SK-N-SH (cell line): ENCODE measurements around the gene FBXO34. TPM values are rescaled to one million over a fixed set of nuclear protein-coding genes. Genes with fewer than 3 reads are reported as not detected.
"Not testable (repeated sequence)": the region's sequence is repeated elsewhere in the genome, so short reads cannot be mapped to it uniquely, and the experiment has no call there.

Experiments
- CTCF ChIA-PET: fragments of 300-600, 350-600 bp; formaldehyde crosslinking; extraction: SDS; loops from one replicate; lab custom pipeline; 2021; lab: Yijun Ruan, JAX
- POLR2A ChIA-PET: fragments of 350-600 bp; sonication (Branson Sonifier 250); formaldehyde crosslinking; extraction: SDS; loops from one replicate; lab custom pipeline; 2020; ENCODE audit warnings: antibody characterized with exemption, inconsistent platforms; lab: Yijun Ruan, JAX
- DNase-seq: peaks from one replicate; pipeline ENCODE4 v3.0.0; 2012
- H2AFZ ChIP-seq: fragments of 200-600 bp; sonication (generic); 2 replicates; pipeline ENCODE4 v1.8.1; 2016; ENCODE audit warnings: antibody characterized with exemption, mild to moderate bottlenecking, low read depth
- H3F3A ChIP-seq: fragments of 200-600 bp; sonication (generic); replicated peaks from 2 replicates; pipeline ENCODE3; 2016; ENCODE audit warnings: antibody characterized with exemption, mild to moderate bottlenecking; ENCODE audit not compliant: insufficient read depth
- H3K27ac ChIP-seq, 2 experiments: fragments of 200-500 bp in 1 of 2; fragments of 200-600 bp in 1 of 2; sonication (Bioruptor generic) in 1 of 2; sonication (generic), shearing (Covaris generic) in 1 of 2; 2 replicates each; pipeline versions ENCODE4 v1.5.1 to v1.6.1; 2014 to 2016; ENCODE audit warnings: low read depth in 2 of 2, inconsistent platforms in 1 of 2, low read length in 1 of 2, mild to moderate bottlenecking in 1 of 2, mixed read lengths in 1 of 2
- H3K27me3 ChIP-seq: fragments of 200-600 bp; sonication (generic), shearing (Covaris generic); 2 replicates; pipeline ENCODE4 v1.6.1; 2016; ENCODE audit warnings: mixed run types; ENCODE audit not compliant: insufficient read depth
- H3K36me3 ChIP-seq, 2 experiments: fragments of 200-500 bp in 1 of 2; fragments of 200-600 bp in 1 of 2; sonication (Bioruptor generic) in 1 of 2; sonication (generic) in 1 of 2; replicated peaks in 1 of 2; 2 replicates each; pipeline versions ENCODE3 to v1.5.1; 2014 to 2016; ENCODE audit warnings: low read length in 1 of 2, mild to moderate bottlenecking in 1 of 2; ENCODE audit not compliant: insufficient read depth in 2 of 2, control insufficient read depth in 1 of 2
- H3K4me1 ChIP-seq, 2 experiments: fragments of 200-500 bp in 1 of 2; fragments of 200-600 bp in 1 of 2; sonication (Bioruptor generic) in 1 of 2; sonication (generic), shearing (Covaris generic) in 1 of 2; 2 replicates each; pipeline versions ENCODE4 v1.5.1 to v1.6.1; 2014 to 2016; ENCODE audit warnings: low read depth in 1 of 2, low read length in 1 of 2, mixed run types in 1 of 2; ENCODE audit not compliant: insufficient read depth in 2 of 2, control insufficient read depth in 1 of 2
- H3K4me2 ChIP-seq: fragments of 200-600 bp; sonication (generic), shearing (Covaris generic); 2 replicates; pipeline ENCODE4 v1.6.1; 2017; ENCODE audit warnings: mixed run types
- H3K4me3 ChIP-seq, 2 experiments: fragments of 200-500 bp in 1 of 2; fragments of 200-600 bp in 1 of 2; sonication (Bioruptor generic) in 1 of 2; sonication (generic), shearing (Covaris generic) in 1 of 2; 2 replicates each; pipeline versions ENCODE4 v1.5.1 to v1.8.1; 2014 to 2016; ENCODE audit warnings: low read depth in 2 of 2, inconsistent platforms in 1 of 2, low read length in 1 of 2, mild to moderate bottlenecking in 1 of 2, mixed read lengths in 1 of 2, moderate library complexity in 1 of 2
- H3K79me2 ChIP-seq: fragments of 200-600 bp; sonication (generic); 2 replicates; pipeline ENCODE4 v1.8.1; 2017; ENCODE audit warnings: mild to moderate bottlenecking; ENCODE audit not compliant: insufficient read depth
- H3K9ac ChIP-seq: fragments of 200-600 bp; sonication (generic); 2 replicates; pipeline ENCODE4 v1.6.1; 2017; ENCODE audit warnings: mixed run types
- H3K9me2 ChIP-seq: fragments of 200-600 bp; sonication (generic); 2 replicates; pipeline ENCODE4 v1.6.1; 2017; ENCODE audit warnings: mixed run types
- H3K9me3 ChIP-seq: fragments of 200-600 bp; sonication (generic); 2 replicates; pipeline ENCODE4 v1.6.1; 2017; ENCODE audit warnings: mixed run types, mild to moderate bottlenecking, moderate library complexity
- H4K20me1 ChIP-seq: fragments of 200-600 bp; sonication (generic); 2 replicates; pipeline ENCODE4 v1.6.1; 2017; ENCODE audit warnings: mild to moderate bottlenecking, mixed run types; ENCODE audit not compliant: insufficient read depth
- CHD2 ChIP-seq: fragments of 150-350 bp; IDR thresholded peaks from 2 replicates; pipeline ENCODE4 v1.6.1; 2018; ENCODE audit warnings: low read length; ENCODE audit not compliant: partially characterized antibody
- CTCF ChIP-seq: fragments of 200-600 bp; sonication (generic); IDR thresholded peaks from 2 replicates; pipeline ENCODE4 v1.6.1; 2017; ENCODE audit warnings: antibody characterized with exemption, mild to moderate bottlenecking, moderate library complexity
- EP300 ChIP-seq, 2 experiments: IDR thresholded peaks; 2 replicates each; pipeline versions ENCODE4 v1.4.0 to v1.6.1; 2012; ENCODE audit warnings: borderline replicate concordance in 1 of 2, low read depth in 1 of 2, low read length in 1 of 2
- GATA2 ChIP-seq: sonication (generic); formaldehyde crosslinking; IDR thresholded peaks from 2 replicates; pipeline ENCODE4 v1.5.0; 2020; ENCODE audit warnings: mild to moderate bottlenecking, missing genetic modification reagents
- JUND ChIP-seq: IDR thresholded peaks from 2 replicates; pipeline ENCODE4 v1.4.0; 2012
- PBX3 ChIP-seq: IDR thresholded peaks from 2 replicates; pipeline ENCODE4; 2012
- RAD21 ChIP-seq: IDR thresholded peaks from 2 replicates; pipeline ENCODE4 v1.6.1; 2012; ENCODE audit warnings: mild to moderate bottlenecking, low read length
- RFX5 ChIP-seq: IDR thresholded peaks from 2 replicates; pipeline ENCODE4 v1.6.1; 2012; ENCODE audit warnings: mild to moderate bottlenecking, improper control_type of control experiment, low read length
- RXRA ChIP-seq: IDR thresholded peaks from 2 replicates; pipeline ENCODE4 v1.4.0; 2012; ENCODE audit warnings: low read depth, mild to moderate bottlenecking, borderline replicate concordance
- SIN3A ChIP-seq: IDR thresholded peaks from 2 replicates; pipeline ENCODE4 v1.6.1; 2012; ENCODE audit warnings: low read depth, mild to moderate bottlenecking, low read length, moderate library complexity, borderline replicate concordance
- SMC3 ChIP-seq: IDR thresholded peaks from 2 replicates; pipeline ENCODE4 v1.6.1; 2012; ENCODE audit warnings: low read depth, low read length, improper control_type of control experiment
- TCF12 ChIP-seq: IDR thresholded peaks from 2 replicates; pipeline ENCODE4 v1.4.0; 2012
- TEAD4 ChIP-seq: IDR thresholded peaks from 2 replicates; pipeline ENCODE4 v1.4.0; 2012; ENCODE audit warnings: mild to moderate bottlenecking, borderline replicate concordance; ENCODE audit not compliant: insufficient read depth
- USF1 ChIP-seq: IDR thresholded peaks from 2 replicates; pipeline ENCODE4 v1.4.0; 2012; ENCODE audit warnings: low read depth, borderline replicate concordance
- YY1 ChIP-seq: IDR thresholded peaks from 2 replicates; pipeline ENCODE4 v1.4.0; 2012; ENCODE audit warnings: low read depth, mild to moderate bottlenecking
- WGBS: methylation state at CpG from one replicate; pipeline ENCODE4 v1.1.6; 2017; ENCODE audit warnings: low lambda C conversion rate; 5-methylcytosine and 5-hydroxymethylcytosine counted together
- polyA plus RNA-seq, 3 experiments: library from polyadenylated mRNA; depleted of rRNA; stranded (reverse); fragments of >200 nt; gene quantifications; 2 replicates each; pipeline ENCODE4 v1.2.3, GENCODE V29; 2012

Gene FBXO34
- polyA plus RNA-seq, 1 of the 3 experiments (the other 2 are of a cell fraction): 10.0 TPM

- Histone ChIP-seq H3K4me2 (no peak overlapping the region), H3K4me3 (no peak overlapping the region), H3K27me3 (no peaks in the 10 kb centered on the region), H3K9ac (no peak overlapping the region), H4K20me1 (peaks cover 17% of the 10 kb centered on the region), H3F3A (no peaks in the 10 kb centered on the region), H3K27ac (no peak overlapping the region), H3K9me3 (no peaks in the 10 kb centered on the region), H3K9me2 (no peaks in the 10 kb centered on the region), H3K79me2 (peaks cover 74% of the 10 kb centered on the region), H3K4me1 (peaks cover 7 to 8% of the 10 kb centered on the region in 2 experiments; a peak in 3 of 4 replicates), H2AFZ (no peak overlapping the region), H3K36me3 (peaks cover 0 to 3% of the 10 kb centered on the region in 2 experiments)
- no peak for TF ChIP-seq RXRA
- TF ChIP-seq CHD2: no peak
- no peak for TF ChIP-seq SMC3
- TF ChIP-seq CTCF: no peak
- TF ChIP-seq USF1: no peak
- TF ChIP-seq YY1: no peak
- no peak for TF ChIP-seq JUND
- no peak for TF ChIP-seq SIN3A
- no peak for TF ChIP-seq TEAD4
- no peak for TF ChIP-seq GATA2 (CRISPR knock-in tag)
- 93% methylated on average over 3 of the region's 3 CpGs for WGBS
- DNase-seq: no peak
- POLR2A ChIA-PET: no interaction called here
- CTCF ChIA-PET: interaction anchor here (2.2 kb wide), 1 partner anchor 70 kb away, joined by 5 read pairs; no protein-coding TSS in a partner anchor
Measured at GRCh38 chr14:55340482-55340881, 69.3 kb downstream of the FBXO34 start.

GRCh38 chr14:55341781-55342180 lies 70.6 kb downstream of the FBXO34 start:
- Histone ChIP-seq H3K27me3 (no peaks in the 10 kb centered on the region), H3K9ac (no peak overlapping the region), H3K27ac (no peak overlapping the region), H3K9me2 (no peaks in the 10 kb centered on the region), H4K20me1 (peaks cover 23% of the 10 kb centered on the region), H2AFZ (no peak overlapping the region), H3F3A (no peaks in the 10 kb centered on the region), H3K4me1 (peaks cover 4 to 8% of the 10 kb centered on the region in 2 experiments; a peak in 2 of 4 replicates), H3K36me3 (no peaks in the 10 kb centered on the region), H3K4me3 (no peak overlapping the region), H3K79me2 (peaks cover 74% of the 10 kb centered on the region), H3K9me3 (no peaks in the 10 kb centered on the region), H3K4me2 (no peak overlapping the region)
- ChIA-PET POLR2A (no interaction called here), CTCF (interaction anchor here (1.0 to 1.9 kb wide), 2 partner anchors 13 to 67 kb away, joined by 3 to 9 read pairs; no protein-coding TSS in a partner anchor)
- 97% methylated on average over 2 of the region's 2 CpGs for WGBS
- no peak for TF ChIP-seq PBX3
- TF ChIP-seq JUND: no peak
- TF ChIP-seq RXRA: no peak
- no peak for TF ChIP-seq RFX5
- no peak for TF ChIP-seq CTCF
- no peak for TF ChIP-seq RAD21
- TF ChIP-seq USF1: no peak
- TF ChIP-seq EP300 (IDR thresholded peaks at IDR 0.05; ENCODE audit: borderline replicate concordance in 1 of 2, low read depth in 1 of 2, low read length in 1 of 2): no peak
- TF ChIP-seq CHD2: no peak
- TF ChIP-seq TCF12: no peak
- TF ChIP-seq SMC3: no peak
- DNase-seq: no peak

- POLR2A ChIA-PET, H3K27me3 ChIP-seq, H3K27ac ChIP-seq, H3K4me2 ChIP-seq, H3K9ac ChIP-seq, DNase-seq, H3K9me3 ChIP-seq, H3K9me2 ChIP-seq, H3K4me3 ChIP-seq, H3K36me3 ChIP-seq, H3F3A ChIP-seq, H2AFZ ChIP-seq: not testable (repeated sequence)
- Histone ChIP-seq H3K79me2 (peaks cover 63% of the 10 kb centered on the region), H4K20me1 (peaks cover 22% of the 10 kb centered on the region), H3K4me1 (peaks cover 8 to 13% of the 10 kb centered on the region in 2 experiments; a peak in 3 of 4 replicates)
- CTCF ChIA-PET: interaction anchor here (0.7 to 1.3 kb wide), 2 partner anchors 14 to 74 kb away, joined by 3 read pairs; no protein-coding TSS in a partner anchor
- WGBS: 86% methylated on average over 6 of the region's 6 CpGs
Measured at GRCh38 chr14:55344582-55345163, 73.5 kb downstream of the FBXO34 start.
